HFFc6 (cell line): ENCODE measurements around the gene FCMR. TPM values are rescaled to one million over a fixed set of nuclear protein-coding genes. Genes with fewer than 3 reads are reported as not detected.
A peak's percentile ranks its signal among the peaks of the same experiment; 100 is the strongest.

Source experiments
- DNase-seq: peaks from one replicate; pipeline ENCODE4 v3.0.0-alpha.2; 2018
- H3K27ac Mint-ChIP-seq: 2 replicates; pipeline ENCODE4 v1.8.0; 2020; ENCODE audit warnings: mild to moderate bottlenecking, mixed read lengths
- H3K27me3 Mint-ChIP-seq: 2 replicates; pipeline ENCODE4 v1.8.0; 2021; ENCODE audit warnings: mild to moderate bottlenecking, moderate library complexity, mixed read lengths; ENCODE audit not compliant: insufficient read depth
- H3K36me3 Mint-ChIP-seq: 2 replicates; pipeline ENCODE4 v1.8.0; 2021; ENCODE audit warnings: low read depth, mixed read lengths
- H3K4me1 Mint-ChIP-seq: 2 replicates; pipeline ENCODE4 v1.8.0; 2020; ENCODE audit warnings: low read depth, mixed read lengths
- H3K4me3 Mint-ChIP-seq: 2 replicates; pipeline ENCODE4 v1.8.0; 2020; ENCODE audit warnings: mild to moderate bottlenecking, moderate library complexity, mixed read lengths
- H3K9me3 Mint-ChIP-seq: 2 replicates; pipeline ENCODE4 v1.8.0; 2020; ENCODE audit warnings: mild to moderate bottlenecking, mixed read lengths
- total RNA-seq, 6 experiments: library from RNA; stranded (reverse); fragmentation: NEBNext Ultra II Directional; extraction: Animal tissue kit (Norgen Biotek cat#: 25700); gene quantifications; 2 replicates in 1 of 6; 3 replicates in 5 of 6; pipeline ENCODE4 v1.2.3, GENCODE V29; 2021
- TF ChIP-seq, protein P1 (sequence below): fragments of 200-600 bp; sonication (generic); IDR thresholded peaks from 2 replicates; pipeline ENCODE4 v1.5.0; 2021; ENCODE audit warnings: antibody characterized with exemption, mild to moderate bottlenecking

FCMR gene
- total RNA-seq, 6 experiments from 2014 or later: 0.28 to 1.3 (median 0.67) TPM

DNA sequence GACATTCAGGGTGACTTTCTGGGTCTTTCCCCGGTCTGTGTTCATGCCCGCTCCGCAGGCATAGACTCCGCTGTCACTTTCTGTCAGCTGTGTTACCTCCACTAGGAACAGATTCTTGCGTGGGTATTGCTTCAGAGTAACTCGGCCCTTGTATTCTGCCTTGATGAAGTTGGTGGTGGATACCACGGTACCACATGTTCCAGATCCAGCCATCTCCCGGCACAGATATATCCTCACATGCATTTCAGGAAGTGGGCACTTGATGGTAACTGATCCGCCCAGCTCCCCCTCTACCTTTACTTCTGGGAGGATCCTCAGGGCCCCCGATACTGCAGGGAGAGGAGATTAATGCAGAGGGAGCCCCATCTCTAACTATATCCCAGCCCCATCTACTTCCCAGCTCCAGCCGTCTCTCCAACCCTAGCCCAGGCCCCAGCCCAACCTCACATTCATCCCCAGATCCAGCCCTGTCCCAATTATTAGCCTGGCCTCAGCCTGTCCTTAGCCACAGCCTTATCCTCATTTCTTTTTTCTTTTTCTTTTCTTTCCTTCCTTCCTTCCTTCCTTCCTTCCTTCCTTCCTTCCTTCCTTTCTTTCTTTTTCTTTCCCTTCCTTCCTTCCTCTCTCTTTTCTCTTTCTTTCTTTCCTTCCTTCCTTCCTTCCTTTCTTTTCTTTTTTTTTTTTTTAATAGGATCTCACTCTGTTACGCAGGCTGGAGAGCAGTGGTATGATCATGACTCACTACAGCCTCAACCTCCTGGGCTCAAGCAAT lies 7.8 kb downstream of the FCMR start:
- H3K4me1 Mint-ChIP-seq: peaks cover 4% of the 10 kb centered on the region
- peaks cover 12% of the 10 kb centered on the region for H3K27me3 Mint-ChIP-seq
- DNase-seq: no peak
- TF ChIP-seq, protein P1, sequence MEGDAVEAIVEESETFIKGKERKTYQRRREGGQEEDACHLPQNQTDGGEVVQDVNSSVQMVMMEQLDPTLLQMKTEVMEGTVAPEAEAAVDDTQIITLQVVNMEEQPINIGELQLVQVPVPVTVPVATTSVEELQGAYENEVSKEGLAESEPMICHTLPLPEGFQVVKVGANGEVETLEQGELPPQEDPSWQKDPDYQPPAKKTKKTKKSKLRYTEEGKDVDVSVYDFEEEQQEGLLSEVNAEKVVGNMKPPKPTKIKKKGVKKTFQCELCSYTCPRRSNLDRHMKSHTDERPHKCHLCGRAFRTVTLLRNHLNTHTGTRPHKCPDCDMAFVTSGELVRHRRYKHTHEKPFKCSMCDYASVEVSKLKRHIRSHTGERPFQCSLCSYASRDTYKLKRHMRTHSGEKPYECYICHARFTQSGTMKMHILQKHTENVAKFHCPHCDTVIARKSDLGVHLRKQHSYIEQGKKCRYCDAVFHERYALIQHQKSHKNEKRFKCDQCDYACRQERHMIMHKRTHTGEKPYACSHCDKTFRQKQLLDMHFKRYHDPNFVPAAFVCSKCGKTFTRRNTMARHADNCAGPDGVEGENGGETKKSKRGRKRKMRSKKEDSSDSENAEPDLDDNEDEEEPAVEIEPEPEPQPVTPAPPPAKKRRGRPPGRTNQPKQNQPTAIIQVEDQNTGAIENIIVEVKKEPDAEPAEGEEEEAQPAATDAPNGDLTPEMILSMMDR: no peak
- H3K9me3 Mint-ChIP-seq: no peaks in the 10 kb centered on the region
- H3K4me3 Mint-ChIP-seq: no peak overlapping the region
- no peaks in the 10 kb centered on the region for H3K36me3 Mint-ChIP-seq
- H3K27ac Mint-ChIP-seq: no peak overlapping the region

DNA sequence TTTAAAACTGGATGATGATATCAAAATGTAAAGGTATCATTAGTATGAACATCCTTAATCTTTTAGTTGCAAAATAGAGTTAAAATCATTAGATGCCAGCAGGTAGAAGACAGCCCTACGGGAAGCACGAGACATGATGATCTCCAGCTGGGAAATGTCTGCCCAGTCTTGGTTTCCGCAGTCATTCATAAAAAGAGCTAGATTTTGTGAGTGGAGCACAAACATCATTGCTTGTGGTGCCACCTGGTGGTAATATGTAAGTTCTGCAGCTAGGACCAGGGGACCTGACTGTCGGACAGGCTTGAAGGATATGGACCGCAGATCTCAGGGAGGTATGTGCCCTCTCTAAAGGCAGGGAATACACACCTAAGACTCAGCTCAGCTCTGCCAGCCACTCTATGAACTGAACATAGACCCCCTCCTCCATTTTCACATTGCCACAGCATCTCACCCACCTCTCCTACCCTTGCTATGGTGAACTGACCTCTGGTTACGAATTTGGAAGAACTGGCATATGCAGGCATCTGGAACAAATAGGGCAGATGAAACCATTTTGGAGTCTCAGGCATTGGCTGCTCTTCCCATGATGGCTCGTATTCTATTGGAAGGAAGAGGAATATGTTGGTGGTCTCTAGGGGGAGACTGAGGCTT lies 9.2 kb downstream of the FCMR start:
- DNase-seq: peak; percentile 76
- no peaks in the 10 kb centered on the region for H3K36me3 Mint-ChIP-seq
- H3K4me1 Mint-ChIP-seq: peaks cover 11% of the 10 kb centered on the region
- H3K27me3 Mint-ChIP-seq: peaks cover 10% of the 10 kb centered on the region
- H3K27ac Mint-ChIP-seq: no peak overlapping the region
- no peak overlapping the region for H3K4me3 Mint-ChIP-seq
- no peaks in the 10 kb centered on the region for H3K9me3 Mint-ChIP-seq
- TF ChIP-seq, protein P1: peak; percentile 95

DNA sequence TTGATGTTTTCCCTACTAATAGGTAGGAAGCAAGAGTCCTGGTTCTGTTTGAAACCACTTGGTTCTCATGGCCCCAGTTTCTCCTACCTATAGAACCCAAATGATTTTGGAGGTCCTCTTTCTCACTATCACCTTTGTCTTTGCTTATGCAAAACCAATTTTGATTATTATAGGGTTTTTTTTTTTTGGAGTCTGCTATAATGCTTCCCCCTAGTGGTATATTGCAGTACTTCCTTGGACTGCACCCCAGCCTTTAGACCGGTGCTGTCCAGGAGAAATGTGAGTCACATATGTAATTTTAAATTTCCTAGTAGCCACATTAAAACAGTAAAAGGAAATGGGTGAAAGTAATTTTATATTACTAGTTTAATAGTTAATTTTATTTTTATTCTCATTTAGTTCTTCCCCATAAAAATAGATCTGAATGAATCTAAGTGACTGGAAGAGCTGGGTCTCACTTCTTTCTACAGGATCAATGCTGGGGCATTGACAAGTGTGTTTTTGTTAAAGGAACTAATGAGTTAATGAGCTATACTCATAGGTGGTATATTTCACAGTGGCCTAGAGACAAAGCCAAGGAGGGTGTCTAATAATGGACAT lies 10.6 kb downstream of the FCMR start:
- Mint-ChIP-seq H3K27me3 (peaks cover 6% of the 10 kb centered on the region), H3K27ac (no peak overlapping the region), H3K36me3 (peaks cover 5% of the 10 kb centered on the region; the same call in 1 of the 2 replicates), H3K9me3 (no peaks in the 10 kb centered on the region), H3K4me1 (peaks cover 18% of the 10 kb centered on the region), H3K4me3 (no peak overlapping the region)
- TF ChIP-seq, protein P1: peak; percentile 97
- DNase-seq: peak; percentile 59

DNA sequence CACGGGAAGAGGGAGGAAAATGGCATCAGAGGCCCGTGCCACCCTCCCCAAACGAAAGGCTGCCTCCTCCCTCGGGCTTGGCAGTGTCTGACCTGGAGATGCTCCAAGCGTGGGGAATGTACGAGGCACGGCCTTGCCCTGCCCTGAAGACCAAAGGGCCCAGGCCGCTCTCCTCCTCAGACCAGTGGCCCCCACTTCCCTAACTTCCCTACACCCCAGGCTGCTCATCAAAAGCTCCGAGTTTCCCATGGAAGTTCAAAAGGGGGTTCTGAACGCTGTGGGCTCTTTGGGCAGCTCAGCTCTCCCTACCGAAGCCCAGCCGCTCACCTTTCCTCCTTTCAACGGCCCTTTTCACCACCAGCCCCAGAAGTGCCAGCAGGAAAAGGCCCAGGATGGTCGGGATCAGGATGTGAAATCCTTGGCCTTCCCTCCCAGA lies 11.8 kb downstream of the FCMR start:
- Mint-ChIP-seq H3K4me3 (peak overlapping the region; percentile 37), H3K27me3 (peaks cover 6% of the 10 kb centered on the region), H3K4me1 (peaks cover 30% of the 10 kb centered on the region), H3K9me3 (no peaks in the 10 kb centered on the region), H3K27ac (no peak overlapping the region), H3K36me3 (peaks cover 11% of the 10 kb centered on the region)
- TF ChIP-seq, protein P1: no peak
- DNase-seq: no peak

DNA sequence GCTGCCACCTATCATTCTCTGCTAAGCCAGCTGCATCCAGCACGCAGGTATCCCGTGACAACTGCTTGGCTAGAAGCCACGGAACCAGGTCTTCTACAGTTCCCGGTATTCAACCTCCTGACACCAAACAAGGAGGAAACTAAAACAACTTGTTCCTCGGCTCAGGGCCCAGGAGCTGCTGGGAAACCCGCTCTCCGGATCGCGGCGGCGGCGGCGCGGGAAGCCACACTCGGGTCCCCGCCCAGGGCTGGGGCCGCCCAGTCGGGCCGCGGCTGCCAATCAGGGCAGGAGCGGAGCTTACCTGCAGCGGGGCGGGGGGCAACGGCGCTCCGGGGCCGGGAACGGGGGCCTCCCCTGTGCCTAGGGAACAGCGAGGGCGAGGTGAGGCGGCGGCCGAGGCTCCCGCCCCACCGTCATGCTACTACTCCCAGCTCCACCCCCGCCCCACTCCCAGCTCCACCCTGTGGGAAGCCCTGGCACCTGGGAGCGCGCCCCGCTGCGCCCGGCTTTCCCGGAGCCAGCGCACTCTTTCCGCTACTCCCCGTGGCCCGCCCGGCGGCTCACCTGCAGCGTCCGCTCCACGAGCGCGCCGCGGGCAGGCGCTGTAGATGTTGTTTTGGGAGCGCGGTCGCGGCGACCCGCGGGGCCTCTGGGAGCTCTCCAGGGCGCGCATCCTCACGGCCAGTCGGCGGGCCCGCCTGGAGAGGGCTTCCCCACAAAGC lies 12.4 kb downstream of the FCMR start:
- TF ChIP-seq, protein P1: no peak
- Mint-ChIP-seq H3K4me3 (peak overlapping the region; percentile 50; the same call in 1 of the 2 replicates), H3K4me1 (peaks cover 36% of the 10 kb centered on the region), H3K9me3 (no peaks in the 10 kb centered on the region), H3K27ac (no peak overlapping the region), H3K36me3 (peaks cover 16% of the 10 kb centered on the region), H3K27me3 (peaks cover 5% of the 10 kb centered on the region)
- DNase-seq: no peak
